SK-N-SH (cell line): ENCODE results near the gene SSR3. TPM values are rescaled to one million over a fixed set of nuclear protein-coding genes. Genes with fewer than 3 reads are reported as not detected.

Experiments used
- CTCF ChIA-PET: fragments of 300-600, 350-600 bp; formaldehyde crosslinking; extraction: SDS; loops from one replicate; lab custom pipeline; 2021; lab: Yijun Ruan, JAX
- POLR2A ChIA-PET: fragments of 350-600 bp; sonication (Branson Sonifier 250); formaldehyde crosslinking; extraction: SDS; loops from one replicate; lab custom pipeline; 2020; ENCODE audit warnings: antibody characterized with exemption, inconsistent platforms; lab: Yijun Ruan, JAX
- DNase-seq: peaks from one replicate; pipeline ENCODE4 v3.0.0; 2012
- H2AFZ ChIP-seq: fragments of 200-600 bp; sonication (generic); 2 replicates; pipeline ENCODE4 v1.8.1; 2016; ENCODE audit warnings: antibody characterized with exemption, mild to moderate bottlenecking, low read depth
- H3F3A ChIP-seq: fragments of 200-600 bp; sonication (generic); replicated peaks from 2 replicates; pipeline ENCODE3; 2016; ENCODE audit warnings: antibody characterized with exemption, mild to moderate bottlenecking; ENCODE audit not compliant: insufficient read depth
- H3K27ac ChIP-seq, 2 experiments: fragments of 200-500 bp in 1 of 2; fragments of 200-600 bp in 1 of 2; sonication (Bioruptor generic) in 1 of 2; sonication (generic), shearing (Covaris generic) in 1 of 2; 2 replicates each; pipeline versions ENCODE4 v1.5.1 to v1.6.1; 2014 to 2016; ENCODE audit warnings: low read depth in 2 of 2, inconsistent platforms in 1 of 2, low read length in 1 of 2, mild to moderate bottlenecking in 1 of 2, mixed read lengths in 1 of 2
- H3K27me3 ChIP-seq: fragments of 200-600 bp; sonication (generic), shearing (Covaris generic); 2 replicates; pipeline ENCODE4 v1.6.1; 2016; ENCODE audit warnings: mixed run types; ENCODE audit not compliant: insufficient read depth
- H3K36me3 ChIP-seq, 2 experiments: fragments of 200-500 bp in 1 of 2; fragments of 200-600 bp in 1 of 2; sonication (Bioruptor generic) in 1 of 2; sonication (generic) in 1 of 2; replicated peaks in 1 of 2; 2 replicates each; pipeline versions ENCODE3 to v1.5.1; 2014 to 2016; ENCODE audit warnings: low read length in 1 of 2, mild to moderate bottlenecking in 1 of 2; ENCODE audit not compliant: insufficient read depth in 2 of 2, control insufficient read depth in 1 of 2
- H3K4me1 ChIP-seq, 2 experiments: fragments of 200-500 bp in 1 of 2; fragments of 200-600 bp in 1 of 2; sonication (Bioruptor generic) in 1 of 2; sonication (generic), shearing (Covaris generic) in 1 of 2; 2 replicates each; pipeline versions ENCODE4 v1.5.1 to v1.6.1; 2014 to 2016; ENCODE audit warnings: low read depth in 1 of 2, low read length in 1 of 2, mixed run types in 1 of 2; ENCODE audit not compliant: insufficient read depth in 2 of 2, control insufficient read depth in 1 of 2
- H3K4me2 ChIP-seq: fragments of 200-600 bp; sonication (generic), shearing (Covaris generic); 2 replicates; pipeline ENCODE4 v1.6.1; 2017; ENCODE audit warnings: mixed run types
- H3K4me3 ChIP-seq, 2 experiments: fragments of 200-500 bp in 1 of 2; fragments of 200-600 bp in 1 of 2; sonication (Bioruptor generic) in 1 of 2; sonication (generic), shearing (Covaris generic) in 1 of 2; 2 replicates each; pipeline versions ENCODE4 v1.5.1 to v1.8.1; 2014 to 2016; ENCODE audit warnings: low read depth in 2 of 2, inconsistent platforms in 1 of 2, low read length in 1 of 2, mild to moderate bottlenecking in 1 of 2, mixed read lengths in 1 of 2, moderate library complexity in 1 of 2
- H3K79me2 ChIP-seq: fragments of 200-600 bp; sonication (generic); 2 replicates; pipeline ENCODE4 v1.8.1; 2017; ENCODE audit warnings: mild to moderate bottlenecking; ENCODE audit not compliant: insufficient read depth
- H3K9ac ChIP-seq: fragments of 200-600 bp; sonication (generic); 2 replicates; pipeline ENCODE4 v1.6.1; 2017; ENCODE audit warnings: mixed run types
- H3K9me2 ChIP-seq: fragments of 200-600 bp; sonication (generic); 2 replicates; pipeline ENCODE4 v1.6.1; 2017; ENCODE audit warnings: mixed run types
- H3K9me3 ChIP-seq: fragments of 200-600 bp; sonication (generic); 2 replicates; pipeline ENCODE4 v1.6.1; 2017; ENCODE audit warnings: mixed run types, mild to moderate bottlenecking, moderate library complexity
- H4K20me1 ChIP-seq: fragments of 200-600 bp; sonication (generic); 2 replicates; pipeline ENCODE4 v1.6.1; 2017; ENCODE audit warnings: mild to moderate bottlenecking, mixed run types; ENCODE audit not compliant: insufficient read depth
- CHD2 ChIP-seq: fragments of 150-350 bp; IDR thresholded peaks from 2 replicates; pipeline ENCODE4 v1.6.1; 2018; ENCODE audit warnings: low read length; ENCODE audit not compliant: partially characterized antibody
- CTCF ChIP-seq: fragments of 200-600 bp; sonication (generic); IDR thresholded peaks from 2 replicates; pipeline ENCODE4 v1.6.1; 2017; ENCODE audit warnings: antibody characterized with exemption, mild to moderate bottlenecking, moderate library complexity
- ELF1 ChIP-seq: IDR thresholded peaks from 2 replicates; pipeline ENCODE4 v1.4.0; 2012
- EP300 ChIP-seq, 2 experiments: IDR thresholded peaks; 2 replicates each; pipeline versions ENCODE4 v1.4.0 to v1.6.1; 2012; ENCODE audit warnings: borderline replicate concordance in 1 of 2, low read depth in 1 of 2, low read length in 1 of 2
- FOSL2 ChIP-seq: IDR thresholded peaks from 2 replicates; pipeline ENCODE4 v1.4.0; 2012; ENCODE audit warnings: low read depth, mild to moderate bottlenecking, moderate library complexity, borderline replicate concordance
- GATA2 ChIP-seq: sonication (generic); formaldehyde crosslinking; IDR thresholded peaks from 2 replicates; pipeline ENCODE4 v1.5.0; 2020; ENCODE audit warnings: mild to moderate bottlenecking, missing genetic modification reagents
- MAX ChIP-seq: IDR thresholded peaks from 2 replicates; pipeline ENCODE4 v1.4.0; 2012; ENCODE audit warnings: low read depth
- NFIC ChIP-seq: IDR thresholded peaks from 2 replicates; pipeline ENCODE4 v1.4.0; 2012; ENCODE audit warnings: borderline replicate concordance
- PBX3 ChIP-seq: IDR thresholded peaks from 2 replicates; pipeline ENCODE4; 2012
- POLR2AphosphoS5 ChIP-seq: IDR thresholded peaks from 2 replicates; pipeline ENCODE4 v1.6.1; 2012; ENCODE audit warnings: low read depth, low read length
- RAD21 ChIP-seq: IDR thresholded peaks from 2 replicates; pipeline ENCODE4 v1.6.1; 2012; ENCODE audit warnings: mild to moderate bottlenecking, low read length
- RXRA ChIP-seq: IDR thresholded peaks from 2 replicates; pipeline ENCODE4 v1.4.0; 2012; ENCODE audit warnings: low read depth, mild to moderate bottlenecking, borderline replicate concordance
- TCF12 ChIP-seq: IDR thresholded peaks from 2 replicates; pipeline ENCODE4 v1.4.0; 2012
- USF2 ChIP-seq: fragments of 150-350 bp; IDR thresholded peaks from 2 replicates; pipeline ENCODE4 v1.6.1; 2017; ENCODE audit warnings: antibody characterized with exemption, low read length, low read depth, borderline replicate concordance
- WGBS: methylation state at CpG from one replicate; pipeline ENCODE4 v1.1.6; 2017; ENCODE audit warnings: low lambda C conversion rate; 5-methylcytosine and 5-hydroxymethylcytosine counted together
- polyA plus RNA-seq, 3 experiments: library from polyadenylated mRNA; depleted of rRNA; stranded (reverse); fragments of >200 nt; gene quantifications; 2 replicates each; pipeline ENCODE4 v1.2.3, GENCODE V29; 2012

SSR3 gene
- polyA plus RNA-seq, 1 of the 3 experiments (the other 2 are of a cell fraction) = 61.7 TPM

GRCh38 chr3:156525808-156526207, 29.1 kb downstream of the SSR3 start (continued):
- TF ChIP-seq PBX3 (no peak), EP300 (IDR thresholded peaks at IDR 0.05; ENCODE audit: borderline replicate concordance in 1 of 2, low read depth in 1 of 2, low read length in 1 of 2) (no peak), GATA2 (CRISPR knock-in tag) (no peak), TCF12 (no peak), ELF1 (no peak)

GRCh38 chr3:156522673-156523072, 32.2 kb downstream of the SSR3 start:
- H3F3A ChIP-seq = peaks cover 27% of the 10 kb centered on the region
- no peaks in the 10 kb centered on the region for H3K27me3 ChIP-seq
- no peak overlapping the region for H3K4me2 ChIP-seq
- 73% methylated on average over 4 of the region's 4 CpGs for WGBS
- H3K4me3 ChIP-seq = no peak overlapping the region
- no peaks in the 10 kb centered on the region for H4K20me1 ChIP-seq
- ChIA-PET POLR2A (no interaction called here), CTCF (interaction anchor here (0.6 to 1.1 kb wide), 3 partner anchors 370 to 691 kb away, joined by 3 to 6 read pairs (median 3); no protein-coding TSS in a partner anchor)
- H3K27ac ChIP-seq = no peak overlapping the region
- H3K36me3 ChIP-seq = peaks cover 57 to 80% of the 10 kb centered on the region in 2 experiments
- H3K79me2 ChIP-seq = no peaks in the 10 kb centered on the region; the same call in 1 of the 2 replicates
- H3K4me1 ChIP-seq = peaks cover 2 to 7% of the 10 kb centered on the region in 2 experiments; a peak in 3 of 4 replicates
- H3K9ac ChIP-seq = no peak overlapping the region
- no peak overlapping the region for H2AFZ ChIP-seq
- no peaks in the 10 kb centered on the region for H3K9me2 ChIP-seq
- no peaks in the 10 kb centered on the region for H3K9me3 ChIP-seq
- TF ChIP-seq NFIC (no peak), GATA2 (CRISPR knock-in tag) (peak; percentile 43; the same call in 1 of the 2 replicates), CTCF (no peak)
- DNase-seq = no peak

GRCh38 chr3:156519758-156520162, 35.2 kb downstream of the SSR3 start:
- 100% methylated on average over 1 of the region's 1 CpG for WGBS
- H3K9ac ChIP-seq = no peak overlapping the region
- no peaks in the 10 kb centered on the region for H3K9me3 ChIP-seq
- no peaks in the 10 kb centered on the region; the same call in 1 of the 2 replicates for H3K79me2 ChIP-seq
- no peak for TF ChIP-seq CHD2
- no peak for TF ChIP-seq USF2
- no peak for TF ChIP-seq RXRA
- no peak for TF ChIP-seq FOSL2
- TF ChIP-seq POLR2AphosphoS5 = no peak
- no peak for TF ChIP-seq MAX
- TF ChIP-seq CTCF = no peak
- TF ChIP-seq RAD21 = no peak
- no peaks in the 10 kb centered on the region for H3K9me2 ChIP-seq
- no peak overlapping the region for H3K4me2 ChIP-seq
- H3K27me3 ChIP-seq = no peaks in the 10 kb centered on the region
- CTCF ChIA-PET = interaction anchor here (0.6 to 2.7 kb wide), 7 partner anchors 9 to 618 kb away, joined by 3 to 12 read pairs (median 3); no protein-coding TSS in a partner anchor
- no peak overlapping the region for H3K27ac ChIP-seq
- peaks cover 18% of the 10 kb centered on the region for H3F3A ChIP-seq
- no peak overlapping the region for H2AFZ ChIP-seq
- H3K4me1 ChIP-seq = peaks cover 7% of the 10 kb centered on the region in 2 experiments; a peak in 3 of 4 replicates
- POLR2A ChIA-PET = no interaction called here
- no peaks in the 10 kb centered on the region for H4K20me1 ChIP-seq
- DNase-seq = no peak
- H3K4me3 ChIP-seq = no peak overlapping the region
- peaks cover 58 to 79% of the 10 kb centered on the region in 2 experiments for H3K36me3 ChIP-seq
